GM12874 (cell line): ENCODE results near the gene C15orf62.

Experiments used
- CTCF ChIP-seq: IDR thresholded peaks from 2 replicates; pipeline ENCODE4 v1.5.1; 2011; ENCODE audit warnings: low read depth, mild to moderate bottlenecking, control low read depth, low read length, moderate library complexity; ENCODE audit not compliant: insufficient read depth

Gene C15orf62

GRCh38 chr15:40766906-40767837 is 2.6 kb upstream of the C15orf62 start:
- no peak for TF ChIP-seq CTCF

GRCh38 chr15:40767838-40768500 is 1.8 kb upstream of the C15orf62 start:
- no peak for TF ChIP-seq CTCF

- peak; percentile 38; the same call in 1 of the 2 replicates for TF ChIP-seq CTCF
Observed at GRCh38 chr15:40768521-40769273, 1.1 kb upstream of the C15orf62 start.

- no peak for TF ChIP-seq CTCF
Observed at GRCh38 chr15:40770147-40770721, 454 bp downstream of the C15orf62 start.

- no peak for TF ChIP-seq CTCF
Observed at GRCh38 chr15:40771242-40771641, 1.5 kb downstream of the C15orf62 start.

- no peak for TF ChIP-seq CTCF
Observed at GRCh38 chr15:40772014-40772413, 2.2 kb downstream of the C15orf62 start.
